ENCODE results near the gene NHERF1.

- no peak for TF ChIP-seq CTCF (IDR thresholded peaks at IDR 0.05)
- no peak for TF ChIP-seq POLR2A (IDR thresholded peaks at IDR 0.05)
These were observed 11.5 kb downstream of the NHERF1 start for GRCh38 chr17:74759941-74760340.

Data from right lobe of liver (tissue), 4 donors.